ENCODE data around the gene CMTM7. TPM values are rescaled to one million over a fixed set of nuclear protein-coding genes. Genes with fewer than 3 reads are reported as not detected.

CMTM7 gene
- total RNA-seq, 3 donors from 2014 or later (not counting 1 experiment from before 2014, with no cell fraction given) = 4.1 to 16.7 (median 12.8) TPM

GRCh38 chr3:32375596-32375930, 16.1 kb upstream of the CMTM7 start:
- Mint-ChIP-seq H3K27ac (no peak overlapping the region), H3K9me3 (no peaks in the 10 kb centered on the region), H3K36me3 (no peaks in the 10 kb centered on the region), H3K4me3 (no peak overlapping the region), H3K27me3 (ENCODE audit: low read depth in 2 of 2) (peaks cover 0 to 2% of the 10 kb centered on the region in 2 donors), H3K4me1 (peaks cover 6 to 9% of the 10 kb centered on the region in 2 donors)
- intact Hi-C loops (cut with micrococcal nuclease) = loop anchor here (1.0 to 5.0 kb wide), 3 partner anchors 24 to 282 kb away; no protein-coding TSS in a partner anchor
- no peak for DNase-seq
- Histone ChIP-seq H3K36me3 (ENCODE audit: control insufficient read depth, insufficient read depth, low read length) (no peaks in the 10 kb centered on the region), H3K27me3 (ENCODE audit: control insufficient read depth, insufficient read depth, low read length) (no peaks in the 10 kb centered on the region), H3K4me3 (ENCODE audit: low read length) (no peak overlapping the region), H3K27ac (ENCODE audit: low read length) (no peak overlapping the region), H3K9me3 (ENCODE audit: control insufficient read depth, insufficient read depth, low read length) (no peaks in the 10 kb centered on the region), H3K4me1 (ENCODE audit: control insufficient read depth, insufficient read depth, low read length) (no peaks in the 10 kb centered on the region)
- 95% methylated on average over 5 of the region's 5 CpGs for WGBS (ENCODE audit: insufficient coverage)
- no peak for ATAC-seq
- TF ChIP-seq, protein P1, sequence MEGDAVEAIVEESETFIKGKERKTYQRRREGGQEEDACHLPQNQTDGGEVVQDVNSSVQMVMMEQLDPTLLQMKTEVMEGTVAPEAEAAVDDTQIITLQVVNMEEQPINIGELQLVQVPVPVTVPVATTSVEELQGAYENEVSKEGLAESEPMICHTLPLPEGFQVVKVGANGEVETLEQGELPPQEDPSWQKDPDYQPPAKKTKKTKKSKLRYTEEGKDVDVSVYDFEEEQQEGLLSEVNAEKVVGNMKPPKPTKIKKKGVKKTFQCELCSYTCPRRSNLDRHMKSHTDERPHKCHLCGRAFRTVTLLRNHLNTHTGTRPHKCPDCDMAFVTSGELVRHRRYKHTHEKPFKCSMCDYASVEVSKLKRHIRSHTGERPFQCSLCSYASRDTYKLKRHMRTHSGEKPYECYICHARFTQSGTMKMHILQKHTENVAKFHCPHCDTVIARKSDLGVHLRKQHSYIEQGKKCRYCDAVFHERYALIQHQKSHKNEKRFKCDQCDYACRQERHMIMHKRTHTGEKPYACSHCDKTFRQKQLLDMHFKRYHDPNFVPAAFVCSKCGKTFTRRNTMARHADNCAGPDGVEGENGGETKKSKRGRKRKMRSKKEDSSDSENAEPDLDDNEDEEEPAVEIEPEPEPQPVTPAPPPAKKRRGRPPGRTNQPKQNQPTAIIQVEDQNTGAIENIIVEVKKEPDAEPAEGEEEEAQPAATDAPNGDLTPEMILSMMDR (IDR thresholded peaks at IDR 0.05) = no peak

DNA sequence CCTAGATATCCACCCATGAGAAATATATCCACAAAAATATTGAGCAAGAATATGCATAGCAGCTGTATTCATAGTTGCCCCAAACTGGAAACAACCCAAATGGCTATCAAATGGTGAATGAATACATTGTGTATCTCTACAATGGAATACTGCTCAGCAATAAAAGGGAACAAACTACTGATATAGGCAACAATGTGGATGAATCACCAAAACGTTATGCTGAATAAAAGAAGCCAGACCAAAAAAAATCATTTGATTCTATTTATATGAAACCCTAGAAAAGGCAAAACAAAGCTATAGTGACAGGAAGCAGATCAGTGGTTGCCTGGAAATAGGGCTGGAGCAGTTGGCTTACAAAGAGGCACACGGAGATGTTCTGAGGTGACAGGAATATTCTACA, 15.5 kb upstream of the CMTM7 start:
- Mint-ChIP-seq H3K36me3 (no peaks in the 10 kb centered on the region), H3K27me3 (ENCODE audit: low read depth in 2 of 2) (peaks cover 0 to 2% of the 10 kb centered on the region in 2 donors), H3K4me1 (peaks cover 6 to 9% of the 10 kb centered on the region in 2 donors), H3K4me3 (no peak overlapping the region), H3K27ac (no peak overlapping the region), H3K9me3 (no peaks in the 10 kb centered on the region)
- no peaks in the 10 kb centered on the region for H3K4me1 ChIP-seq (ENCODE audit: control insufficient read depth, insufficient read depth, low read length)
- no peaks in the 10 kb centered on the region for H3K9me3 ChIP-seq (ENCODE audit: control insufficient read depth, insufficient read depth, low read length)
- TF ChIP-seq, protein P1 (IDR thresholded peaks at IDR 0.05) = no peak
- intact Hi-C loops (cut with micrococcal nuclease) = loop anchor here (5.0 kb wide), 1 partner anchor 281 kb away; no protein-coding TSS in a partner anchor
- H3K4me3 ChIP-seq (ENCODE audit: low read length) = no peak overlapping the region
- H3K27ac ChIP-seq (ENCODE audit: low read length) = no peak overlapping the region
- no peaks in the 10 kb centered on the region for H3K36me3 ChIP-seq (ENCODE audit: control insufficient read depth, insufficient read depth, low read length)
- 60% methylated on average over 2 of the region's 2 CpGs for WGBS (ENCODE audit: insufficient coverage)
- DNase-seq (no peak), ATAC-seq (no peak)
- H3K27me3 ChIP-seq (ENCODE audit: control insufficient read depth, insufficient read depth, low read length) = no peaks in the 10 kb centered on the region

GRCh38 chr3:32379831-32380500, 11.7 kb upstream of the CMTM7 start:
- Mint-ChIP-seq H3K27me3 (ENCODE audit: low read depth in 2 of 2) (peaks cover 5 to 8% of the 10 kb centered on the region in 2 donors), H3K9me3 (no peaks in the 10 kb centered on the region), H3K4me3 (no peak overlapping the region), H3K36me3 (no peaks in the 10 kb centered on the region), H3K27ac (no peak overlapping the region), H3K4me1 (peaks cover 3 to 6% of the 10 kb centered on the region in 2 donors)
- H3K36me3 ChIP-seq (ENCODE audit: control insufficient read depth, insufficient read depth, low read length) = no peaks in the 10 kb centered on the region
- ATAC-seq = no peak
- no peaks in the 10 kb centered on the region for H3K27me3 ChIP-seq (ENCODE audit: control insufficient read depth, insufficient read depth, low read length)
- intact Hi-C loops (cut with micrococcal nuclease) = loop anchor here (5.0 kb wide), 1 partner anchor 277 kb away; no protein-coding TSS in a partner anchor
- no peak overlapping the region for H3K4me3 ChIP-seq (ENCODE audit: low read length)
- 84% methylated on average over 7 of the region's 10 CpGs for WGBS (ENCODE audit: insufficient coverage)
- no peaks in the 10 kb centered on the region for H3K4me1 ChIP-seq (ENCODE audit: control insufficient read depth, insufficient read depth, low read length)
- no peak overlapping the region for H3K27ac ChIP-seq (ENCODE audit: low read length)
- H3K9me3 ChIP-seq (ENCODE audit: control insufficient read depth, insufficient read depth, low read length) = no peaks in the 10 kb centered on the region
- TF ChIP-seq, protein P1 (IDR thresholded peaks at IDR 0.05) = no peak
- DNase-seq = no peak

- intact Hi-C loops (cut with micrococcal nuclease) = no loop called here
- H3K36me3 ChIP-seq (ENCODE audit: control insufficient read depth, insufficient read depth, low read length) = no peaks in the 10 kb centered on the region
- Mint-ChIP-seq H3K4me1 (no peaks in the 10 kb centered on the region), H3K4me3 (no peak overlapping the region), H3K9me3 (no peaks in the 10 kb centered on the region), H3K27ac (no peak overlapping the region), H3K27me3 (ENCODE audit: low read depth in 2 of 2) (peaks cover 11 to 12% of the 10 kb centered on the region in 2 donors), H3K36me3 (no peaks in the 10 kb centered on the region)
- DNase-seq = no peak
- H3K27me3 ChIP-seq (ENCODE audit: control insufficient read depth, insufficient read depth, low read length) = no peaks in the 10 kb centered on the region
- H3K27ac ChIP-seq (ENCODE audit: low read length) = no peak overlapping the region
- 99% methylated on average over 7 of the region's 7 CpGs for WGBS (ENCODE audit: insufficient coverage)
- no peak for ATAC-seq
- H3K9me3 ChIP-seq (ENCODE audit: control insufficient read depth, insufficient read depth, low read length) = no peaks in the 10 kb centered on the region
- no peaks in the 10 kb centered on the region for H3K4me1 ChIP-seq (ENCODE audit: control insufficient read depth, insufficient read depth, low read length)
- TF ChIP-seq, protein P1 (IDR thresholded peaks at IDR 0.05) = no peak
- no peak overlapping the region for H3K4me3 ChIP-seq (ENCODE audit: low read length)
Measured at GRCh38 chr3:32381922-32382321, 9.7 kb upstream of the CMTM7 start.

Measured in natural killer cell (primary cell).